WTC11 (cell line): Measurements from ENCODE around the gene PCDHGA4.

Experiments used
- E2F5 ChIP-seq: sonication (generic); formaldehyde crosslinking; IDR thresholded peaks from 2 replicates; pipeline ENCODE4 v1.8.1; 2022; ENCODE audit warnings: mild to moderate bottlenecking, moderate library complexity, missing genetic modification reagents
- NR1H2 ChIP-seq: sonication (generic); formaldehyde crosslinking; IDR thresholded peaks from 2 replicates; pipeline ENCODE4 v1.9.0; 2021; ENCODE audit warnings: mild to moderate bottlenecking, moderate library complexity, missing genetic modification reagents

- TF ChIP-seq NR1H2 (CRISPR knock-in tag) (no peak), E2F5 (CRISPR knock-in tag) (no peak)
These were observed 9.5 kb upstream of the PCDHGA4 start for GRCh38 chr5:141345327-141345726.
